GM10248 (cell line): ENCODE data around the gene ERICH2.

Source experiments
- CTCF ChIA-PET: fragments of 300-600 bp; sonication (Branson Sonifier 250); formaldehyde crosslinking; extraction: SDS; loops from one replicate; lab custom pipeline; 2021; ENCODE audit warnings: antibody characterized with exemption; lab: Yijun Ruan, JAX
- POLR2A ChIA-PET: fragments of 350-650 bp; sonication (Branson Sonifier 250); formaldehyde crosslinking; extraction: SDS; loops from one replicate; lab custom pipeline; 2020; ENCODE audit warnings: antibody characterized with exemption; lab: Yijun Ruan, JAX
- DNase-seq: peaks from one replicate; pipeline ENCODE4 v3.0.0; 2012; ENCODE audit errors: extremely low spot score
- TF ChIP-seq, protein P1 (sequence below): IDR thresholded peaks from 2 replicates; pipeline ENCODE4 v1.5.1; 2012; ENCODE audit warnings: mild to moderate bottlenecking, low read depth; ENCODE audit errors: extremely low read depth, missing control alignments, control extremely low read depth

Gene ERICH2

DNA sequence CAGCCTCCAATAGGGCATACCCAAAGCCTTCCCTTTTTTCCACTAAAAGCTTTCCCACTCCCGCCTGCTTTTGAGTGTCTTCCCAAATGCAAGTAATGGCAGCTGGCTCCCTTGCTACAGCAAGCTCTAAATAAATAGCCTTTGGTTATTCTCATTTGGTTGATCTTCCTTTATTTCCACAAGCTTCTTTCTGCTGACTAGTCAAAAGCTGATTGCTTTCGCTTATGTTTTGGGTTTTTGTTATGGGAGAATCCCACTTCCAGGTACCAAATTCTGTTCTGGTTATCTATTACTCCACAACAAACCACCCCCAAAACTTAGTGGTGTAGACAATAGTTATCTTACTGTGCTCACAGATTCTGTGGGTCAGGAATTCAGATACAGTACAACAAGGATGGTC is 32.8 kb upstream of the ERICH2 start:
- CTCF ChIA-PET: interaction anchor here (1.3 kb wide), 1 partner anchor 11 kb away, joined by 4 read pairs; no protein-coding TSS in a partner anchor
- TF ChIP-seq, protein P1, sequence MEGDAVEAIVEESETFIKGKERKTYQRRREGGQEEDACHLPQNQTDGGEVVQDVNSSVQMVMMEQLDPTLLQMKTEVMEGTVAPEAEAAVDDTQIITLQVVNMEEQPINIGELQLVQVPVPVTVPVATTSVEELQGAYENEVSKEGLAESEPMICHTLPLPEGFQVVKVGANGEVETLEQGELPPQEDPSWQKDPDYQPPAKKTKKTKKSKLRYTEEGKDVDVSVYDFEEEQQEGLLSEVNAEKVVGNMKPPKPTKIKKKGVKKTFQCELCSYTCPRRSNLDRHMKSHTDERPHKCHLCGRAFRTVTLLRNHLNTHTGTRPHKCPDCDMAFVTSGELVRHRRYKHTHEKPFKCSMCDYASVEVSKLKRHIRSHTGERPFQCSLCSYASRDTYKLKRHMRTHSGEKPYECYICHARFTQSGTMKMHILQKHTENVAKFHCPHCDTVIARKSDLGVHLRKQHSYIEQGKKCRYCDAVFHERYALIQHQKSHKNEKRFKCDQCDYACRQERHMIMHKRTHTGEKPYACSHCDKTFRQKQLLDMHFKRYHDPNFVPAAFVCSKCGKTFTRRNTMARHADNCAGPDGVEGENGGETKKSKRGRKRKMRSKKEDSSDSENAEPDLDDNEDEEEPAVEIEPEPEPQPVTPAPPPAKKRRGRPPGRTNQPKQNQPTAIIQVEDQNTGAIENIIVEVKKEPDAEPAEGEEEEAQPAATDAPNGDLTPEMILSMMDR: no peak

GRCh38 chr2:170737821-170738220 is 32.4 kb upstream of the ERICH2 start:
- ChIA-PET POLR2A (no interaction called here), CTCF (interaction anchor here (0.9 to 1.3 kb wide), 2 partner anchors 11 kb away, joined by 3 to 4 read pairs; no protein-coding TSS in a partner anchor)
- TF ChIP-seq, protein P1: no peak
- no peak for DNase-seq

More for the DNA sequence above, 32.8 kb upstream of the ERICH2 start:
- POLR2A ChIA-PET: no interaction called here
- no peak for DNase-seq

DNA sequence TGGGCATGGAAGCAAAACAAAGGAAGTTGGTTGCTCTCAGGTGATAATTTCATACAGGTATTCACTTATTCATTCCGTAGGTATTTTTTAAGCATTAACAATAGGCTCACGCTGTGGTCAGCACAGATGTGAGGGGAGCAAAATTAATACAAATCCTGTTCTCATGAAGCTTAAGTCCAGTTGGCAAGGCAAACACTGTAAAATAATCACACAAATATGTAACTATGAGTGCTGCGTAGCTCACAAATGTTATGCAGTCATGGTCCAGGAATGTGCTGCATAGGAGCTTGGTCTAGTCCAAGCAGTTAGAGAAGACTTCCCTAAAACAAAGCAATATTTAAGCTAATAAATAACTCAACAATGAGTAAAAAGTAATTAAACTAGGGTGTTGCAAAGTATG is 31.1 kb upstream of the ERICH2 start:
- DNase-seq: no peak
- POLR2A ChIA-PET: no interaction called here
- CTCF ChIA-PET: interaction anchor here (1.1 kb wide), 1 partner anchor 12 kb away, joined by 3 read pairs; no protein-coding TSS in a partner anchor
- TF ChIP-seq, protein P1: no peak

DNA sequence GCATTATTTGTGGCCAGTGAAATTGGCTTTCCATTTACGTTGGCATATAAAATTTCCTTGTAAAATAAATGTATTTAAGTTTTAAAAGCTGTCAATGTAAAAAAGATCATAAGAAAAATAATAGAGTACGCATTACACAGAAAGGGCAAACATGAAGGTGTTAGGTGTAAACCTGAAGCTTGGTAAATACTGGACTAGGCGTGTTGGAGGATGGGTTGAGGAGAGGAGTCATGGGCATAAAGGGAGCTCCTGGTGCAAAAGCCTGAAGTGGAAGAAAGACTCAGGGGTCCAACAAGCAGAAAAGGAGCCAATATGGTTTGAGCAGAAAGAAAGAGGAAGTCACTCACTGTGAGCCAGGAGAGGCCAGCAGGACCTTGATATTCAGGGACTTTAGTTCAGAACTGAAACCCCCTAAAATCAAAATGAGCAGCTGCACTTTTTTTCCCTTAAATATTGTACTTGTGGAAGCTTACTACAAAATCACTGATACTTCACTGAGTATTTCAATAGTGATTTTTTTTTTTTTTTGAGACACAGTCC is 30.6 kb upstream of the ERICH2 start:
- DNase-seq: no peak
- ChIA-PET POLR2A (no interaction called here), CTCF (interaction anchor here (1.1 kb wide), 1 partner anchor 11 kb away, joined by 3 read pairs; no protein-coding TSS in a partner anchor)

DNA sequence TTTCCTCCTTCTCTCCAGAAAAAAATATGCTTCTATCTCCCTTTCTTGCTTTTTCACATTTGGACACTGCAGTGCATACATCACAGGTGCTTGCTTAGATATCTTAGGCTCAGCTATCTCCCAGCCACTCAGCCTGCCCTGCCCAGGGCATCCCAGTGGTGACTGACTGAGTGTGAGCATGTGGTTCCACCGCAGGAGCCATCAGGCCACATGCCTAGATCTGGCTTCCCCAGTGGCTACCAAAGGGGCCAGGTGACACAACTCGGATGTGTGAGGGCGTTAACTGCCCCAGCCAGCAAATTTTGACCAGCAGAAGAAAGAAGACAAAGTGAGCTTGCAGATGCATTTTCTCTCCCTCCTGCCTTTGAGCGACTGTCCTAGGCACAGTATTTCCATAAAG is 29.5 kb upstream of the ERICH2 start:
- TF ChIP-seq, protein P1: no peak
- POLR2A ChIA-PET: no interaction called here
- no peak for DNase-seq
- CTCF ChIA-PET: interaction anchor here (0.6 kb wide), 1 partner anchor 659 kb away, joined by 3 read pairs; no protein-coding TSS in a partner anchor

More for the DNA sequence above, 30.6 kb upstream of the ERICH2 start:
- TF ChIP-seq, protein P1: no peak

- DNase-seq: no peak
- ChIA-PET CTCF (no interaction called here), POLR2A (no interaction called here)
- TF ChIP-seq, protein P1: no peak
Measured at GRCh38 chr2:170742000-170742399, 28.2 kb upstream of the ERICH2 start.
